Measurements from ENCODE around the gene E2F3. TPM values are rescaled to one million over a fixed set of nuclear protein-coding genes. Genes with fewer than 3 reads are reported as not detected.
A peak's percentile ranks its signal among the peaks of the same experiment; 100 is the strongest.
"Not testable (repeated sequence)": the region's sequence is repeated elsewhere in the genome, so short reads cannot be mapped to it uniquely, and the experiment has no call there.

E2F3 gene
- total and polyA plus RNA-seq, 2 donors from 2014 or later: 3.7 to 11.0 TPM

GRCh38 chr6:20511852-20512251 is 110.2 kb downstream of the E2F3 start:
- no peaks in the 10 kb centered on the region for H3K27me3 ChIP-seq (ENCODE audit: control insufficient read depth, insufficient read depth, low read length)
- no peaks in the 10 kb centered on the region for H3K4me1 ChIP-seq (ENCODE audit: control insufficient read depth in 2 of 3, insufficient read depth in 2 of 3, low read depth in 1 of 3, low read length in 3 of 3)
- DNase-seq (no peak), FAIRE-seq (no peak)
- TF ChIP-seq CTCF (IDR thresholded peaks at IDR 0.05; ENCODE audit: borderline replicate concordance, extremely low read depth, insufficient read depth): no peak
- no peak overlapping the region for H3K4me3 ChIP-seq (ENCODE audit: low read length in 3 of 3)
- no peak overlapping the region for H3K27ac ChIP-seq (ENCODE audit: low read depth in 2 of 2, low read length in 2 of 2)
- intact Hi-C loops (cut with DNase I): no loop called here
- no peaks in the 10 kb centered on the region for H3K9me3 ChIP-seq (ENCODE audit: control insufficient read depth in 2 of 3, insufficient read depth in 1 of 3, low read length in 3 of 3)
- H3K36me3 ChIP-seq (ENCODE audit: control insufficient read depth in 2 of 3, insufficient read depth in 3 of 3, low read length in 3 of 3): no peaks in the 10 kb centered on the region
- H3K9ac ChIP-seq (ENCODE audit: low read length in 3 of 3): no peak overlapping the region

GRCh38 chr6:20525208-20525607 is 123.5 kb downstream of the E2F3 start:
- not testable (repeated sequence) for FAIRE-seq; DNase-seq; H3K36me3 ChIP-seq (ENCODE audit: control insufficient read depth in 2 of 3, insufficient read depth in 3 of 3, low read length in 3 of 3); H3K27me3 ChIP-seq (ENCODE audit: control insufficient read depth, insufficient read depth, low read length); H3K4me1 ChIP-seq (ENCODE audit: control insufficient read depth in 2 of 3, insufficient read depth in 2 of 3, low read depth in 1 of 3, low read length in 3 of 3); H3K9ac ChIP-seq (ENCODE audit: low read length in 3 of 3); H3K9me3 ChIP-seq (ENCODE audit: control insufficient read depth in 2 of 3, insufficient read depth in 1 of 3, low read length in 3 of 3); H3K4me3 ChIP-seq (ENCODE audit: low read length in 3 of 3); H3K27ac ChIP-seq (ENCODE audit: low read depth in 2 of 2, low read length in 2 of 2)
- intact Hi-C loops (cut with DNase I): loop anchor here (5.0 kb wide), 1 partner anchor 233 kb away; no protein-coding TSS in a partner anchor

GRCh38 chr6:20529086-20529448 is 127.4 kb downstream of the E2F3 start:
- TF ChIP-seq CTCF (IDR thresholded peaks at IDR 0.05; ENCODE audit: borderline replicate concordance, extremely low read depth, insufficient read depth): peak; percentile 55

GRCh38 chr6:20532881-20533280 is 131.2 kb downstream of the E2F3 start:
- FAIRE-seq: no peak
- H3K9me3 ChIP-seq (ENCODE audit: control insufficient read depth in 2 of 3, insufficient read depth in 1 of 3, low read length in 3 of 3): no peaks in the 10 kb centered on the region

More at GRCh38 chr6:20529086-20529448, 127.4 kb downstream of the E2F3 start:
- not testable (repeated sequence) for H3K9me3 ChIP-seq (ENCODE audit: control insufficient read depth in 2 of 3, insufficient read depth in 1 of 3, low read length in 3 of 3); H3K4me1 ChIP-seq (ENCODE audit: control insufficient read depth in 2 of 3, insufficient read depth in 2 of 3, low read depth in 1 of 3, low read length in 3 of 3); H3K36me3 ChIP-seq (ENCODE audit: control insufficient read depth in 2 of 3, insufficient read depth in 3 of 3, low read length in 3 of 3); H3K4me3 ChIP-seq (ENCODE audit: low read length in 3 of 3); H3K9ac ChIP-seq (ENCODE audit: low read length in 3 of 3); H3K27ac ChIP-seq (ENCODE audit: low read depth in 2 of 2, low read length in 2 of 2); H3K27me3 ChIP-seq (ENCODE audit: control insufficient read depth, insufficient read depth, low read length)
- intact Hi-C loops (cut with DNase I): loop anchor here (5.0 kb wide), 1 partner anchor 237 kb away; no protein-coding TSS in a partner anchor
- DNase-seq: peak in 2 of 5 donors; percentile 58 to 67
- peak; percentile 73 for FAIRE-seq

More at GRCh38 chr6:20532881-20533280, 131.2 kb downstream of the E2F3 start:
- intact Hi-C loops (cut with DNase I): no loop called here
- no peak for DNase-seq
- peaks cover 0 to 9% (median 7%) of the 10 kb centered on the region in 3 donors for H3K4me1 ChIP-seq (ENCODE audit: control insufficient read depth in 2 of 3, insufficient read depth in 2 of 3, low read depth in 1 of 3, low read length in 3 of 3)
- H3K4me3 ChIP-seq (ENCODE audit: low read length in 3 of 3): no peak overlapping the region
- no peak overlapping the region for H3K9ac ChIP-seq (ENCODE audit: low read length in 3 of 3)
- no peaks in the 10 kb centered on the region for H3K36me3 ChIP-seq (ENCODE audit: control insufficient read depth in 2 of 3, insufficient read depth in 3 of 3, low read length in 3 of 3)
- H3K27ac ChIP-seq (ENCODE audit: low read depth in 2 of 2, low read length in 2 of 2): no peak overlapping the region
- TF ChIP-seq CTCF (IDR thresholded peaks at IDR 0.05; ENCODE audit: borderline replicate concordance, extremely low read depth, insufficient read depth): no peak
- H3K27me3 ChIP-seq (ENCODE audit: control insufficient read depth, insufficient read depth, low read length): no peaks in the 10 kb centered on the region
